ENCODE data around the gene TMPRSS4. TPM values are rescaled to one million over a fixed set of nuclear protein-coding genes. Genes with fewer than 3 reads are reported as not detected.

The TMPRSS4 gene
- total and polyA plus RNA-seq, 4 donors = 4.8 to 10.1 (median 8.7) TPM

DNA sequence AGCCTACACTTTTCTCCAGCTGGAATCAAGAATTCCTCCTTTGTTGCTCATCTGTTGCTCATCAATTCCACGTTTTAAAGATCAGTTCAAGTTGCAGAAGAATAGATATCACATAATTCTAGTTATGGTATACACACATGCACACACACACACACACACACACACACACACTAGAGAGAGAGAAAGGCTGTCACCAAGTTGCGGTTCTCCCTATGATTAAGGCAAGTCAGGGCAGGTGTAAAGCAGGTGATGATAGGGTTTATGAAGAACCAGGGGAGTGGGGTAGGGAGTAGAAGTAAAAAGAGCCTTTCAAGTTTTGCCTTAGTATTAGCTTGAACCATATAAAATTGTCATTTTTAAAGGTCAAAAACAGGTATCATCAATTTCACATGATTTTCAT is 31.7 kb upstream of the TMPRSS4 start:
- TF ChIP-seq, protein P1, sequence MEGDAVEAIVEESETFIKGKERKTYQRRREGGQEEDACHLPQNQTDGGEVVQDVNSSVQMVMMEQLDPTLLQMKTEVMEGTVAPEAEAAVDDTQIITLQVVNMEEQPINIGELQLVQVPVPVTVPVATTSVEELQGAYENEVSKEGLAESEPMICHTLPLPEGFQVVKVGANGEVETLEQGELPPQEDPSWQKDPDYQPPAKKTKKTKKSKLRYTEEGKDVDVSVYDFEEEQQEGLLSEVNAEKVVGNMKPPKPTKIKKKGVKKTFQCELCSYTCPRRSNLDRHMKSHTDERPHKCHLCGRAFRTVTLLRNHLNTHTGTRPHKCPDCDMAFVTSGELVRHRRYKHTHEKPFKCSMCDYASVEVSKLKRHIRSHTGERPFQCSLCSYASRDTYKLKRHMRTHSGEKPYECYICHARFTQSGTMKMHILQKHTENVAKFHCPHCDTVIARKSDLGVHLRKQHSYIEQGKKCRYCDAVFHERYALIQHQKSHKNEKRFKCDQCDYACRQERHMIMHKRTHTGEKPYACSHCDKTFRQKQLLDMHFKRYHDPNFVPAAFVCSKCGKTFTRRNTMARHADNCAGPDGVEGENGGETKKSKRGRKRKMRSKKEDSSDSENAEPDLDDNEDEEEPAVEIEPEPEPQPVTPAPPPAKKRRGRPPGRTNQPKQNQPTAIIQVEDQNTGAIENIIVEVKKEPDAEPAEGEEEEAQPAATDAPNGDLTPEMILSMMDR (IDR thresholded peaks at IDR 0.05; ENCODE audit: control extremely low read depth, extremely low read depth) = no peak

DNA sequence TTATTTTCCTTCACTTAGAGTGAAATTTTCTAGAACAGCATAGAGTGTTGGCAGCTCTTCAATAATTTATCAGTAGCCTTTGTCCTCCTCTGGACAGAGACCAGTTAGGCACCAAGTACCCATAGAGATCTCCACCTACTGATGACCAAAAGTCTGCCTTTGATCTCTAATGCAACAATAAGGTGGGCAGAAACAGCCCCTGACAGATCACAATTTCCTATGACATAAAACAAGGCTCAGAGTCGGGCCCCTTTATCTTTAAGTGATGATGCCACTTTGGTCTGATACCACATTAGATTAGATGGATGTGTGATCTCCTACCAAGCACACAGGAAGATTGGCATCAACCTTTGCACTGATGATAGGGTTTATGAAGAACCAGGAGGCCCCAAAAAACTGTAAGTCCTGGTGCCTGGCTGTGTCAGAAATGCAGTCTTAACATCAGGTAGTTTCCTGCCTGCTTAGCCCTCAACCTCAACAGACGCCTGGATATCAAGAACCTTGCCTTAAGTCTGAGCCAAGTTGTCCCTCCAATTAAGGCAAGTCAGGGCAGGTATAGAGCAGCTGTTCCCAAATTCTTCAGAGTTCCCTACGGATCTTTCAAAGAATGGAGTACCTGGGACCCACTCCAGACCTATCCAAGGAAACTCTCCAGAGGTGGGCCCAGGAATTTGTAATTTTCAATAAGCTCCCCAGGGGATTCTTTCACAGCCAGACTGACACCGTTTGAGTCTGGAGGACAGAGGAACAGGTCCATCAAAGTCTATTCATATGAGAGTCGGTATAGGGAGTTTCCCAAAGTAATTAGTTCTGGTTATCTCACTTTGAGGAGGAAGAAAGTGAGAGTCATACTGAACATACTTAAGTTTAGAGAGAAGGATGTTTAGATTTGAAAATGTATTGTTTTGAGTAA is 30.6 kb upstream of the TMPRSS4 start:
- DNase-seq (no peak), ATAC-seq (ENCODE audit: insufficient read depth, low FRiP score) (no peak)
- H3K4me3 ChIP-seq = no peak overlapping the region
- no peak overlapping the region for H3K27ac ChIP-seq (ENCODE audit: low read depth in 1 of 2, low read length in 1 of 2)
- peaks cover 0 to 4% (median 2%) of the 10 kb centered on the region in 5 donors for H3K4me1 ChIP-seq (ENCODE audit: control insufficient read depth in 5 of 5, insufficient read depth in 5 of 5, low read length in 5 of 5)
- 56 to 68% methylated on average over 5 of the region's 5 CpGs for WGBS, 2 donors
- H3K9ac ChIP-seq (ENCODE audit: insufficient read depth in 1 of 2, low read length in 2 of 2) = no peak overlapping the region
- H3K36me3 ChIP-seq (ENCODE audit: control insufficient read depth in 4 of 4, insufficient read depth in 4 of 4, low read length in 4 of 4) = no peaks in the 10 kb centered on the region
- no peaks in the 10 kb centered on the region for H3K9me3 ChIP-seq (ENCODE audit: control insufficient read depth in 4 of 4, insufficient read depth in 3 of 4, low read length in 3 of 4)
- TF ChIP-seq, protein P1 (IDR thresholded peaks at IDR 0.05; ENCODE audit: control extremely low read depth, extremely low read depth) = no peak
- H3K27me3 ChIP-seq (ENCODE audit: control insufficient read depth in 3 of 3, insufficient read depth in 3 of 3, low read length in 2 of 3) = peaks cover 0 to 2% (median 0%) of the 10 kb centered on the region in 3 donors

More for the DNA sequence above, 31.7 kb upstream of the TMPRSS4 start:
- ATAC-seq (ENCODE audit: insufficient read depth, low FRiP score) = no peak
- H3K9ac ChIP-seq (ENCODE audit: insufficient read depth in 1 of 2, low read length in 2 of 2) = no peak overlapping the region
- no peak overlapping the region for H3K27ac ChIP-seq (ENCODE audit: low read depth in 1 of 2, low read length in 1 of 2)
- WGBS, 2 donors = 80 to 87% methylated on average over 2 of the region's 2 CpGs
- H3K4me1 ChIP-seq (ENCODE audit: control insufficient read depth in 5 of 5, insufficient read depth in 5 of 5, low read length in 5 of 5) = peaks cover 0 to 4% (median 2%) of the 10 kb centered on the region in 5 donors
- H3K36me3 ChIP-seq (ENCODE audit: control insufficient read depth in 4 of 4, insufficient read depth in 4 of 4, low read length in 4 of 4) = no peaks in the 10 kb centered on the region
- no peak for DNase-seq
- no peaks in the 10 kb centered on the region for H3K9me3 ChIP-seq (ENCODE audit: control insufficient read depth in 4 of 4, insufficient read depth in 3 of 4, low read length in 3 of 4)
- peaks cover 0 to 2% (median 0%) of the 10 kb centered on the region in 3 donors for H3K27me3 ChIP-seq (ENCODE audit: control insufficient read depth in 3 of 3, insufficient read depth in 3 of 3, low read length in 2 of 3)
- no peak overlapping the region for H3K4me3 ChIP-seq

DNA sequence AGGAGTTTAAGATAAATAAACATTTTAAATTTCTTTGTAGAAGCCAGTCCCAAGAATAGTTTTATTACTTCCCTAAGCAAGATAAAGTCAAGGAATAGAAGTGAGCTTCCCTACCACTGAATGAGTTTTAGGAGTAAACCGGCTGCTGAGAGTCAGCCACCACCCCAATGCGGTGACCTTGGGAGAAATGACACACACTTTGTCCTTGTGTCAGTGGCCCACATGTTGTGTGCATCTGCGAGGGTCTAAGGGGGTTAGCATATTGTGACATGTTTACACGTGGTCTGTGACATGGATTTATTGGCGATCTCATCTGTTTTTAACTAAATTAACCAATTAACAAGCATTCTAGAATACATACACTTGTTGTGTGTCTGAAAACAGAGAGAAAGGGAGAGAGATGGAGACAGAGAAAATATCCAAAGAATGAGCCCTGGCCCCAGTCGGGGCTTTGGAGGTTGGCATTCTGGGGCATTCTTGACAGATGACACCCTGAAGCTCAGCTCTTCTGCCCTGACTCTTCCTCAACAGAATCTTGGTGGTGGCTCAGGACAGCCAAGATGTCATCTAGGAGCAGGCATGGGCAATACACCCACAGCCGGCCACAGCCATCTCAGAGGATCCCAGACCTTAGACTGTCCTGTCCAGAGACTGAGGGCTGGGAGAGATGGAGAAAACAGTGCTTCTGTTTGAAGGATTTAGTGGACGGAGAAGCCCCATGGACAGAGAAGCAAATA is 29.7 kb upstream of the TMPRSS4 start:
- Histone ChIP-seq H3K36me3 (ENCODE audit: control insufficient read depth in 4 of 4, insufficient read depth in 4 of 4, low read length in 4 of 4) (no peaks in the 10 kb centered on the region), H3K4me3 (no peak overlapping the region), H3K27me3 (ENCODE audit: control insufficient read depth in 3 of 3, insufficient read depth in 3 of 3, low read length in 2 of 3) (peaks cover 0 to 2% (median 0%) of the 10 kb centered on the region in 3 donors), H3K9me3 (ENCODE audit: control insufficient read depth in 4 of 4, insufficient read depth in 3 of 4, low read length in 3 of 4) (no peaks in the 10 kb centered on the region), H3K27ac (ENCODE audit: low read depth in 1 of 2, low read length in 1 of 2) (no peak overlapping the region), H3K9ac (ENCODE audit: insufficient read depth in 1 of 2, low read length in 2 of 2) (no peak overlapping the region), H3K4me1 (ENCODE audit: control insufficient read depth in 5 of 5, insufficient read depth in 5 of 5, low read length in 5 of 5) (peaks cover 0 to 4% (median 2%) of the 10 kb centered on the region in 5 donors)
- no peak for DNase-seq
- TF ChIP-seq, protein P1 (IDR thresholded peaks at IDR 0.05; ENCODE audit: control extremely low read depth, extremely low read depth) = no peak
- 78 to 80% methylated on average over 8 of the region's 8 CpGs for WGBS, 2 donors
- no peak for ATAC-seq (ENCODE audit: insufficient read depth, low FRiP score)
